GM12864 (cell line): Measurements from ENCODE around the gene CCNYL1.

ENCODE experiments used
- DNase-seq: peaks from one replicate; pipeline ENCODE4 v3.0.0-alpha.2; 2011; ENCODE audit warnings: low read depth
- H3K4me3 ChIP-seq: 2 replicates; pipeline ENCODE4 v1.5.1; 2011; ENCODE audit warnings: mild to moderate bottlenecking, low read depth, low read length, control low read depth
- CTCF ChIP-seq: IDR thresholded peaks from 2 replicates; pipeline ENCODE4 v1.5.1; 2011; ENCODE audit warnings: low read depth, mild to moderate bottlenecking, moderate library complexity, low read length, control low read depth, inconsistent platforms; ENCODE audit errors: missing control alignments

The CCNYL1 gene

DNA sequence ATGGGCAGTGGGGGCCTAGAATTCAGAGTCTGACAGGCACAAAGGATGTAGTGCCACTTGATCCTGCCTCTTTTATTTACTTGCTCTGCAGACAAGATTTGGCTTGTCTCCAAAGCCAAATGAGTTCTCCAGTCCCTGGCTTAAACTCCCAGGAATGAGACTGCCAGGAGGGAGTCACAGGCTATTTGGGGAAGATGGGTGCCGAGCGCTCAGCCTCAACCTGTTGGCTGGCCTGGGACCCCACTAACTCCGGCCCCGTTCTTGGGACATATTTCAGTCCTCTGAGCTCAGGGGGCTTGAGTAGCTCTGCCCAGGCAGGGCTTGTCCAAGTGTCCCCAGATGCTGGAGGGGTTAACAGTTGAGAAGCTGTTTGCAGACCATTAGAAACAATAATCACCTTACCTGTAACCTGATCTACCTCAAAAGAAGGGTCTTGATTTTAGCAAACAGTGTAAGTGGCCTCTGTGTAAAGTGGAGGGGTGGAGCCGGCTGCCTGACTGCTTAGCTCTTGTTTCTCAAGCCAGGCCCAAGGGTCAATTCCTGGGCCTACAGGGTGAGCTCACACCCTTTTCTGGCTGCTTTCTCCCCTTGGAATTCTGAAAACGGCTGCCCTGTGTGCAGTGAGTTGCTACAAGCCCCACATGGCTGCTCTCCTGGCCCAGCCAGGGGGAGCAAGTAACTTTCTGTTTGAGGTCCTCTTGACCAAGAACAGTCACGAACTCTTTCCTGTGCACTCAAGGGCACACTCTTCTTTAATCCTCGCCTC lies 85.3 kb downstream of the CCNYL1 start:
- no peak overlapping the region for H3K4me3 ChIP-seq
- no peak for TF ChIP-seq CTCF
- no peak for DNase-seq

DNA sequence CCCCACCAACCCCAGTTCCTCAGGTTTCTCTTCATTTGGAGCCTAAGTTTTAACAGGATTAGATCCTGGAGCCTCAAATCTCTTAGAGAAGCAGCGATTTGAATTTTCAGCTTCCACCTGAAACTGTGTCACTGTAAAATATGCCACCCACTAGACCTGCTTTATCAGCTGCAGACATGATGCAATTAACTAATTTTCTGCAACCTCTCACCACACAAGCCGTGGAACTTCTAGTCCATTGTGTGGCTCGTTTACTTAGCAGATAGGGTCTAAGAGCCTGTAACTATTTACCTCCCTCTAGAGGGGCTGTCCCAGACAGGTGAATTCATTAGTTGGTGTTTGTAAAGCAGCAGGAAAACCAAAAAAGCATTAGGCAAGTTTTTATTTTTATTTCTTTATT lies 89.8 kb downstream of the CCNYL1 start:
- DNase-seq: no peak
- H3K4me3 ChIP-seq: no peak overlapping the region
- no peak for TF ChIP-seq CTCF

DNA sequence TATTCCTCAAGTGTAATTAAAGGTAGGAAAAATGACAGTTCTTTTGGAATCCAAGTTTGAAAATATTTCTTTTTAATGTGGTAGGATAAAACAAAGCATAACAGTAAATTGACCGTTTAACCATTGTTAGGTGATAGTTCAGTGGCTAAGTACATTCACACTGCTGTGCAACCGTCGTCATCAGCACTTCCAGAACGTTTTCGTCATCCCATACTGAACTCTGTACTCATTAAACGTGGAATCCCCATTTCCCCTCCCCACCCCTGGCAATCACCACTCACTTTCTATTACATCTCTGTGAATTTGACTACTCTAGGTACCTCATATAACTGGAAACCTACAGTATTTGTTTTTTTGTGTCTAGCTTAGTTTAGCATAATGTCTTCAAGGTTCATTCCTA lies 91.2 kb downstream of the CCNYL1 start:
- DNase-seq: no peak
- no peak overlapping the region for H3K4me3 ChIP-seq
- TF ChIP-seq CTCF: no peak
